SW480 (cell line): ENCODE measurements around the gene ITPA.
"Not testable (repeated sequence)": the region's sequence is repeated elsewhere in the genome, so short reads cannot be mapped to it uniquely, and the experiment has no call there.

ENCODE experiments used
- DNase-seq: peaks from one replicate; pipeline ENCODE4 v3.0.0-alpha.2; 2016; ENCODE audit warnings: low spot score

ITPA gene

GRCh38 chr20:3173610-3174441 lies 35.5 kb upstream of the ITPA start:
- DNase-seq = peak; percentile 79

GRCh38 chr20:3174442-3175261 lies 34.6 kb upstream of the ITPA start:
- peak; percentile 76 for DNase-seq

GRCh38 chr20:3175270-3175669 lies 34.0 kb upstream of the ITPA start:
- no peak for DNase-seq

GRCh38 chr20:3177746-3178485 lies 31.4 kb upstream of the ITPA start:
- DNase-seq = no peak

- no peak for DNase-seq
These were observed 29.0 kb upstream of the ITPA start for GRCh38 chr20:3180319-3180718.

GRCh38 chr20:3181270-3181669 lies 28.0 kb upstream of the ITPA start:
- no peak for DNase-seq

GRCh38 chr20:3182429-3182828 lies 26.9 kb upstream of the ITPA start:
- not testable (repeated sequence) for DNase-seq

- no peak for DNase-seq
These were observed 25.2 kb upstream of the ITPA start for GRCh38 chr20:3183896-3184612.

- DNase-seq = not testable (repeated sequence)
These were observed 21.4 kb upstream of the ITPA start for GRCh38 chr20:3187861-3188260.

GRCh38 chr20:3188823-3189413 lies 20.4 kb upstream of the ITPA start:
- no peak for DNase-seq

- DNase-seq = no peak
These were observed 19.7 kb upstream of the ITPA start for GRCh38 chr20:3189561-3190131.

GRCh38 chr20:3190681-3191111 lies 18.6 kb upstream of the ITPA start:
- no peak for DNase-seq

- no peak for DNase-seq
These were observed 16.9 kb upstream of the ITPA start for GRCh38 chr20:3192226-3193015.

GRCh38 chr20:3193806-3194616 lies 15.3 kb upstream of the ITPA start:
- no peak for DNase-seq

GRCh38 chr20:3194617-3195280 lies 14.5 kb upstream of the ITPA start:
- DNase-seq = no peak

GRCh38 chr20:3195590-3196237 lies 13.6 kb upstream of the ITPA start:
- DNase-seq = no peak

GRCh38 chr20:3199206-3199605 lies 10.1 kb upstream of the ITPA start:
- no peak for DNase-seq
